ENCODE data around the gene CD302.
"Not testable (repeated sequence)": the region's sequence is repeated elsewhere in the genome, so short reads cannot be mapped to it uniquely, and the experiment has no call there.

Gene CD302

GRCh38 chr2:159724795-159725572 is 73.0 kb downstream of the CD302 start:
- not testable (repeated sequence) for H3K4me3 ChIP-seq (ENCODE audit: low read length); H3K27me3 ChIP-seq (replicated peaks; ENCODE audit: control insufficient read depth, insufficient read depth, low read length); H3K9ac ChIP-seq (ENCODE audit: low read length); DNase-seq (ENCODE audit: low read depth); H3K9me3 ChIP-seq (ENCODE audit: control insufficient read depth, low read length)
- Histone ChIP-seq H3K4me1 (ENCODE audit: control insufficient read depth, insufficient read depth, low read length) (peaks cover 16% of the 10 kb centered on the region), H3K36me3 (ENCODE audit: control insufficient read depth, insufficient read depth, low read length, severe bottlenecking) (peaks cover 25% of the 10 kb centered on the region)

GRCh38 chr2:159722580-159722979 is 75.4 kb downstream of the CD302 start:
- H3K36me3 ChIP-seq (ENCODE audit: control insufficient read depth, insufficient read depth, low read length, severe bottlenecking) = peaks cover 33% of the 10 kb centered on the region
- H3K4me1 ChIP-seq (ENCODE audit: control insufficient read depth, insufficient read depth, low read length) = peaks cover 19% of the 10 kb centered on the region
- no peak overlapping the region for H3K9ac ChIP-seq (ENCODE audit: low read length)
- H3K27me3 ChIP-seq (replicated peaks; ENCODE audit: control insufficient read depth, insufficient read depth, low read length) = no peaks in the 10 kb centered on the region
- H3K9me3 ChIP-seq (ENCODE audit: control insufficient read depth, low read length) = no peaks in the 10 kb centered on the region
- no peak overlapping the region for H3K4me3 ChIP-seq (ENCODE audit: low read length)
- no peak for DNase-seq (ENCODE audit: low read depth)

- no peak overlapping the region for H3K4me3 ChIP-seq (ENCODE audit: low read length)
- DNase-seq (ENCODE audit: low read depth) = no peak
- H3K9me3 ChIP-seq (ENCODE audit: control insufficient read depth, low read length) = no peaks in the 10 kb centered on the region
- no peak overlapping the region for H3K9ac ChIP-seq (ENCODE audit: low read length)
- peaks cover 30% of the 10 kb centered on the region for H3K4me1 ChIP-seq (ENCODE audit: control insufficient read depth, insufficient read depth, low read length)
- H3K36me3 ChIP-seq (ENCODE audit: control insufficient read depth, insufficient read depth, low read length, severe bottlenecking) = peaks cover 49% of the 10 kb centered on the region
- no peaks in the 10 kb centered on the region for H3K27me3 ChIP-seq (replicated peaks; ENCODE audit: control insufficient read depth, insufficient read depth, low read length)
Measured at GRCh38 chr2:159720676-159721075, 77.3 kb downstream of the CD302 start.
